CD4-positive, alpha-beta T cell (primary cell): ENCODE measurements around the gene TGM1. TPM values are rescaled to one million over a fixed set of nuclear protein-coding genes. Genes with fewer than 3 reads are reported as not detected.

ENCODE experiments used
- ATAC-seq: fragments of 200-7000 bp; cut with Tn5 transposase; one replicate; pipeline ENCODE4 v1.10.0; 2022; ENCODE audit warnings: mild to moderate bottlenecking; ENCODE audit not compliant: poor library complexity
- CTCF ChIA-PET: fragments of 350-600 bp; sonication (Branson Sonifier 250); formaldehyde crosslinking; loops from one replicate; lab custom pipeline; 2021; ENCODE audit warnings: antibody characterized with exemption, inconsistent platforms; lab: Charles Lee
- POLR2A ChIA-PET: fragments of 350-600 bp; sonication (Branson Sonifier 250); formaldehyde crosslinking; loops from one replicate; lab custom pipeline; 2021; ENCODE audit warnings: antibody characterized with exemption, inconsistent platforms; lab: Charles Lee
- DNase-seq, 14 experiments: peaks; one replicate each; pipeline ENCODE4 v3.0.0-alpha.2; 2013 to 2020; ENCODE audit warnings: mixed read lengths in 2 of 14
- H3K27ac ChIP-seq, 2 donors: one replicate each; pipeline versions ENCODE4 v1.5.1 to v1.7.0; 2013; ENCODE audit warnings: low read length in 2 of 2, low read depth in 1 of 2, mild to moderate bottlenecking in 1 of 2
- H3K27me3 ChIP-seq, 2 experiments: 1 replicate in 1 of 2; 2 replicates in 1 of 2; pipeline versions ENCODE4 v1.6.1 to v1.7.0; 2013; ENCODE audit warnings: low read length in 2 of 2, control low read depth in 1 of 2, mild to moderate bottlenecking in 1 of 2, moderate library complexity in 1 of 2; ENCODE audit not compliant: insufficient read depth in 2 of 2, control insufficient read depth in 1 of 2
- H3K36me3 ChIP-seq: one replicate; pipeline ENCODE4 v1.6.1; 2013; ENCODE audit warnings: low read length, control low read depth; ENCODE audit not compliant: insufficient read depth
- H3K4me1 ChIP-seq: one replicate; pipeline ENCODE4 v1.6.1; 2013; ENCODE audit warnings: low read length, control low read depth; ENCODE audit not compliant: insufficient read depth
- H3K4me3 ChIP-seq: one replicate; pipeline ENCODE4 v1.5.1; 2013; ENCODE audit warnings: mild to moderate bottlenecking, low read length, moderate library complexity
- H3K9me3 ChIP-seq, 2 experiments: 1 replicate in 1 of 2; 2 replicates in 1 of 2; pipeline versions ENCODE4 v1.6.1 to v1.7.0; 2013; ENCODE audit warnings: low read length in 2 of 2, mild to moderate bottlenecking in 2 of 2, control low read depth in 1 of 2, moderate library complexity in 1 of 2; ENCODE audit not compliant: control insufficient read depth in 1 of 2, insufficient read depth in 1 of 2
- H3K27ac Mint-ChIP-seq: one replicate; pipeline ENCODE4 v1.8.0; 2020; ENCODE audit warnings: mixed read lengths
- H3K27me3 Mint-ChIP-seq: one replicate; pipeline ENCODE4 v1.8.0; 2021; ENCODE audit warnings: mixed read lengths
- H3K36me3 Mint-ChIP-seq: one replicate; pipeline ENCODE4 v1.8.0; 2021; ENCODE audit warnings: low read depth, mixed read lengths
- H3K4me1 Mint-ChIP-seq: one replicate; pipeline ENCODE4 v1.8.0; 2021; ENCODE audit warnings: low read depth, mixed read lengths
- H3K4me3 Mint-ChIP-seq: one replicate; pipeline ENCODE4 v1.8.0; 2020; ENCODE audit warnings: mild to moderate bottlenecking, mixed read lengths
- H3K9me3 Mint-ChIP-seq: one replicate; pipeline ENCODE4 v1.8.0; 2020; ENCODE audit warnings: mixed read lengths
- intact Hi-C, 2 experiments: fragments of 100-400 bp; cut with DNase I in 1 of 2; cut with micrococcal nuclease in 1 of 2; formaldehyde crosslinking; loops; one replicate each; pipeline versions ENCODE4 v1.15.1 to v1.9.0; 2023 to 2025; cut with DNase I, micrococcal nuclease
- total RNA-seq, 174 experiments: library from RNA in 2 of 174; stranded (reverse) in 2 of 174; gene quantifications; one replicate each; pipeline ENCODE4 v1.2.3 and lab custom pipeline; 2021 to 2026
- TF ChIP-seq, protein P1 (sequence below): fragments of 200-600 bp; IDR thresholded peaks from one replicate; pipeline ENCODE4 v1.8.0; 2022; ENCODE audit warnings: antibody characterized with exemption, mild to moderate bottlenecking

The TGM1 gene
- total RNA-seq, 2 experiments from 2014 or later: 3.5 to 3.9 TPM

DNA sequence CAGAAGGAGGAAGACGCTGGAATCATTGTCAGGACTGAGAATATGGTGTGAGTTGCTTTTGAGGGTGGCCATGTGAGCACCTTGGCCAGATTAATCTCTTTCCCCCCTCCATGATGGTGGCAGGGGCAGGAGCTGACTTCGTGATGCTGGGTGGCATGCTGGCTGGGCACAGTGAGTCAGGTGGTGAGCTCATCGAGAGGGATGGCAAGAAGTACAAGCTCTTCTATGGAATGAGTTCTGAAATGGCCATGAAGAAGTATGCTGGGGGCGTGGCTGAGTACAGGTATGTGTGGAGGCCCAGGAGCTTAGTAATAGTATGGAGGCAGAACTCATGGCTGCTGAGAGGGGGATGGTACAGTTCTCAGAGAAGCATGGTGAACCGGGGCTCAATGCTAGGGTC lies 24.9 kb downstream of the TGM1 start:
- no peaks in the 10 kb centered on the region for H3K9me3 ChIP-seq
- no peaks in the 10 kb centered on the region for H3K27me3 ChIP-seq
- peaks cover 74% of the 10 kb centered on the region for H3K36me3 ChIP-seq
- H3K27me3 Mint-ChIP-seq: no peaks in the 10 kb centered on the region
- ChIA-PET POLR2A (interaction anchor here (0.5 to 2.6 kb wide), 7 partner anchors 9 to 97 kb away, joined by 3 to 11 read pairs (median 3); partner anchors contain the start of genes EMC9, MDP1 and TM9SF1), CTCF (interaction anchor here (3.3 kb wide), 1 partner anchor 22 kb away, joined by 14 read pairs; the partner anchor contains the start of gene MDP1)
- peaks cover 84% of the 10 kb centered on the region for H3K4me1 Mint-ChIP-seq
- peak overlapping the region; percentile 15 for H3K4me3 Mint-ChIP-seq
- peak overlapping the region; percentile 31 for H3K27ac Mint-ChIP-seq
- no peaks in the 10 kb centered on the region for H3K9me3 Mint-ChIP-seq
- H3K27ac ChIP-seq: no peak overlapping the region
- TF ChIP-seq, protein P1, sequence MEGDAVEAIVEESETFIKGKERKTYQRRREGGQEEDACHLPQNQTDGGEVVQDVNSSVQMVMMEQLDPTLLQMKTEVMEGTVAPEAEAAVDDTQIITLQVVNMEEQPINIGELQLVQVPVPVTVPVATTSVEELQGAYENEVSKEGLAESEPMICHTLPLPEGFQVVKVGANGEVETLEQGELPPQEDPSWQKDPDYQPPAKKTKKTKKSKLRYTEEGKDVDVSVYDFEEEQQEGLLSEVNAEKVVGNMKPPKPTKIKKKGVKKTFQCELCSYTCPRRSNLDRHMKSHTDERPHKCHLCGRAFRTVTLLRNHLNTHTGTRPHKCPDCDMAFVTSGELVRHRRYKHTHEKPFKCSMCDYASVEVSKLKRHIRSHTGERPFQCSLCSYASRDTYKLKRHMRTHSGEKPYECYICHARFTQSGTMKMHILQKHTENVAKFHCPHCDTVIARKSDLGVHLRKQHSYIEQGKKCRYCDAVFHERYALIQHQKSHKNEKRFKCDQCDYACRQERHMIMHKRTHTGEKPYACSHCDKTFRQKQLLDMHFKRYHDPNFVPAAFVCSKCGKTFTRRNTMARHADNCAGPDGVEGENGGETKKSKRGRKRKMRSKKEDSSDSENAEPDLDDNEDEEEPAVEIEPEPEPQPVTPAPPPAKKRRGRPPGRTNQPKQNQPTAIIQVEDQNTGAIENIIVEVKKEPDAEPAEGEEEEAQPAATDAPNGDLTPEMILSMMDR: no peak
- H3K4me3 ChIP-seq: no peak overlapping the region
- H3K36me3 Mint-ChIP-seq: peaks cover 90% of the 10 kb centered on the region
- ATAC-seq: no peak
- no peak for DNase-seq
- intact Hi-C loops: no loop called here
- H3K4me1 ChIP-seq: peaks cover 57% of the 10 kb centered on the region

DNA sequence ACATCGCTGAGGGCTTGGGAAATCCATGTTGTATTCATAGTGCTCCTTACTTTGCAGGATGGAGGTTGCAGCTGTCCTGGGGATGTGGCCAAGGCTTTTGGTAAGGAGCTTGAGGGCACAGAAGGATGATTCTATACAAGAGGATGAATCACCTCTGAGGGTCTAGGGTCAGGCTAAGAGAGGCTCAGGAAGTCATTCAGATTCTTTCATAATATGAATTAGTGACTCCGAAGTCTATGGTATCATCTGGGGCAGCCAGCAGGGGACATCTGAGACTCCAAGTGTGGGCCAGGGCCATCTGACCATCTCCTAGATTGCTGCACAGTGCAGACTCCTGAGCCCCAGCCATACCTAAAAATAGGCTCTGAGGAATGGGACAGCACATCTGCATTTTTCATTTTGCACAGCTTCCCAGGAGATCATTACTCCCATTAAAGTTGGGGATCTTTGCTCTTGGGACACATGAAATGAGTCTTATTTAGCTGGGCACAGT lies 25.5 kb downstream of the TGM1 start:
- intact Hi-C loops: no loop called here
- Histone ChIP-seq H3K9me3 (no peaks in the 10 kb centered on the region), H3K4me3 (no peak overlapping the region), H3K27ac (no peak overlapping the region), H3K36me3 (peaks cover 74% of the 10 kb centered on the region), H3K27me3 (no peaks in the 10 kb centered on the region), H3K4me1 (peaks cover 56% of the 10 kb centered on the region)
- DNase-seq: no peak
- H3K9me3 Mint-ChIP-seq: no peaks in the 10 kb centered on the region
- peaks cover 91% of the 10 kb centered on the region for H3K36me3 Mint-ChIP-seq
- TF ChIP-seq, protein P1: no peak
- ChIA-PET POLR2A (interaction anchor here (0.8 to 2.6 kb wide), 6 partner anchors 10 to 96 kb away, joined by 3 to 11 read pairs (median 4); partner anchors contain the start of genes EMC9, MDP1 and TM9SF1), CTCF (interaction anchor here (3.3 kb wide), 1 partner anchor 22 kb away, joined by 14 read pairs; the partner anchor contains the start of gene MDP1)
- H3K27ac Mint-ChIP-seq: peak overlapping the region; percentile 31
- peaks cover 87% of the 10 kb centered on the region for H3K4me1 Mint-ChIP-seq
- H3K27me3 Mint-ChIP-seq: no peaks in the 10 kb centered on the region
- H3K4me3 Mint-ChIP-seq: peak overlapping the region; percentile 32
- no peak for ATAC-seq

DNA sequence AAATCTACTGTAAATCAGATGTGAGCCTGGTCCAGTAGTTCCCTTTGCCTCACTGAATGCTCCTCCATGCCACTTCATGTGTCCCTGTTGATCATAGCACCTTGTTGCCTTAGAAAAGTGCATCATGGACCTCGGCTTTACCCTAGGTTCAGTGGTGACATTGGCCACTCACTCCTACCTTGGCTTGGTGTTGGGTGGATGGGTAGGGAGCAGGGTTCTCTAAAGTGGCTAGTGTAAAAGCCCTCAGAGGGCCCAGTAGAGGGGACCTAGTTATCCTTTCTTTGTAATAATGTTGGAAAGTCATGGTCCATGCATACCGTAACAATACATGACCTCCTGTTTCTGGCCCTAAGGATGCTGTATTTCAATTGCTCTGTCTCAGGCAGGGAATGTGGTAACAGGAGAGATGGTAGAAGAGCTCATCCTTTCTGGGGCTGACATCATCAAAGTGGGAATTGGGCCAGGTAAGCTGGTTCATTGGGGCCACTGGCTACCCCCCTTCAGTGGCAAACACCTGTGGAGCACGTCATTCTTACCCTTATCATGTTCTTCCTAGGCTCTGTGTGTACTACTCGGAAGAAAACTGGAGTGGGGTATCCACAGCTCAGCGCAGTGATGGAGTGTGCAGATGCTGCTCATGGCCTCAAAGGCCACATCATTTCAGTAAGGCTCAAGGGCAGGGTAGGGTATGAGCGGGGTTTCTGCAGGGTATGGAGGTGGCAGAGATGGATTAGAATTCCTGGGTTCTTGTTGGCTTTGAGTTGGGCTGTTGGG lies 26.1 kb downstream of the TGM1 start:
- H3K27me3 ChIP-seq: no peaks in the 10 kb centered on the region
- peaks cover 55% of the 10 kb centered on the region for H3K4me1 ChIP-seq
- TF ChIP-seq, protein P1: no peak
- H3K27ac ChIP-seq: no peak overlapping the region
- POLR2A ChIA-PET: interaction anchor here (0.6 to 2.6 kb wide), 7 partner anchors 20 to 95 kb away, joined by 3 to 11 read pairs (median 3); partner anchors contain the start of genes EMC9, MDP1, RABGGTA and TM9SF1
- H3K4me3 ChIP-seq: no peak overlapping the region
- CTCF ChIA-PET: interaction anchor here (3.3 kb wide), 1 partner anchor 21 kb away, joined by 14 read pairs; the partner anchor contains the start of gene MDP1
- H3K9me3 ChIP-seq: no peaks in the 10 kb centered on the region
- H3K36me3 Mint-ChIP-seq: peaks cover 91% of the 10 kb centered on the region
- H3K4me3 Mint-ChIP-seq: peak overlapping the region; percentile 32
- H3K36me3 ChIP-seq: peaks cover 74% of the 10 kb centered on the region
- DNase-seq (no peak), ATAC-seq (no peak)
- H3K27me3 Mint-ChIP-seq: no peaks in the 10 kb centered on the region
- intact Hi-C loops: no loop called here
- H3K27ac Mint-ChIP-seq: peak overlapping the region; percentile 93
- H3K4me1 Mint-ChIP-seq: peaks cover 87% of the 10 kb centered on the region
- H3K9me3 Mint-ChIP-seq: no peaks in the 10 kb centered on the region
